GM12878 (cell line): ENCODE measurements around the gene KIF22. TPM values are rescaled to one million over a fixed set of nuclear protein-coding genes. Genes with fewer than 3 reads are reported as not detected.

Experiments used
- ATAC-seq: fragments of 200-7000 bp; cut with Tn5 transposase; 3 replicates; pipeline ENCODE4 v1.9.1; 2020; ENCODE audit warnings: mild to moderate bottlenecking, moderate library complexity
- BruUV-seq: library from RNA; stranded (reverse); fragments of 400-500 nt; replicated peaks from 2 replicates; lab custom pipeline; 2021; lab: Mats Ljungman, UMichigan
- CTCF ChIA-PET: fragments of 300-600 bp; sonication (Branson Sonifier 250); formaldehyde crosslinking; extraction: SDS; loops from one replicate; lab custom pipeline; 2021; ENCODE audit warnings: inconsistent platforms; lab: Yijun Ruan, JAX
- POLR2A ChIA-PET: fragments of 350-600 bp; formaldehyde crosslinking; extraction: SDS; loops from one replicate; lab custom pipeline; 2021; ENCODE audit warnings: inconsistent platforms; lab: Charles Lee
- RAD21 ChIA-PET: fragments of 300-600 bp; sonication (Branson Sonifier 250); formaldehyde crosslinking; loops from one replicate; lab custom pipeline; 2023; ENCODE audit warnings: antibody characterized with exemption; ENCODE audit not compliant: unreplicated experiment; lab: Charles Lee
- SMC1A ChIA-PET: fragments of 300-600 bp; sonication (Branson Sonifier 250); formaldehyde crosslinking; loops from one replicate; lab custom pipeline; 2023; ENCODE audit not compliant: unreplicated experiment, uncharacterized antibody; lab: Charles Lee
- DNase-seq: peaks from one replicate; pipeline ENCODE4 v3.0.0-alpha.2; 2011; ENCODE audit warnings: low read depth, low spot score
- FAIRE-seq: peaks from 3 replicates; lab custom pipeline; 2011; peaks lifted over from hg19 to GRCh38; lab: Jason Lieb, UNC
- H2AFZ ChIP-seq: 2 replicates; pipeline ENCODE4 v1.6.0; 2011; ENCODE audit warnings: low read depth, low read length, control low read depth; ENCODE audit not compliant: control insufficient read depth
- H3K27ac ChIP-seq: 2 replicates; pipeline ENCODE4 v1.5.1; 2011; ENCODE audit warnings: control low read depth; ENCODE audit not compliant: control insufficient read depth, insufficient read depth
- H3K27me3 ChIP-seq, 2 experiments: replicated peaks in 1 of 2; 2 replicates each; pipeline versions ENCODE4 v1.6.0 to v1.6.1; 2011; ENCODE audit warnings: low read length in 1 of 2; ENCODE audit not compliant: control insufficient read depth in 2 of 2, insufficient read depth in 2 of 2
- H3K36me3 ChIP-seq, 2 experiments: 2 replicates each; pipeline ENCODE4 v1.5.1; 2011; ENCODE audit warnings: low read length in 1 of 2; ENCODE audit not compliant: control insufficient read depth in 2 of 2, insufficient read depth in 2 of 2
- H3K4me1 ChIP-seq: 2 replicates; pipeline ENCODE4 v1.6.1; 2011; ENCODE audit warnings: mild to moderate bottlenecking, low read length, moderate library complexity, mixed read lengths; ENCODE audit not compliant: control insufficient read depth, insufficient read depth
- H3K4me2 ChIP-seq: 2 replicates; pipeline ENCODE4 v1.6.0; 2011; ENCODE audit warnings: control low read depth; ENCODE audit not compliant: control insufficient read depth, insufficient read depth
- H3K4me3 ChIP-seq: fragments of 200-600 bp; sonication (generic); 2 replicates; pipeline ENCODE4 v1.5.1; 2016
- H3K79me2 ChIP-seq: 2 replicates; pipeline ENCODE4 v1.6.0; 2011; ENCODE audit warnings: low read length; ENCODE audit not compliant: control insufficient read depth, insufficient read depth
- H3K9ac ChIP-seq: 2 replicates; pipeline ENCODE4 v1.8.0; 2011; ENCODE audit warnings: low read length, control low read depth, mixed read lengths; ENCODE audit not compliant: control insufficient read depth, insufficient read depth
- H3K9me3 ChIP-seq: replicated peaks from 3 replicates; pipeline ENCODE4 v1.5.1; 2011; ENCODE audit warnings: mild to moderate bottlenecking, low read length; ENCODE audit not compliant: control insufficient read depth, insufficient read depth
- H4K20me1 ChIP-seq: 2 replicates; pipeline ENCODE4 v1.6.0; 2011; ENCODE audit not compliant: control insufficient read depth, insufficient read depth
- IKZF2 ChIP-seq, 2 experiments: fragments of 450-650 bp; IDR thresholded peaks; 2 replicates each; pipeline ENCODE4 v1.6.1; 2017; ENCODE audit warnings: mild to moderate bottlenecking in 2 of 2, moderate library complexity in 2 of 2
- NFYA ChIP-seq: IDR thresholded peaks from 2 replicates; pipeline ENCODE4 v1.6.1; 2011; ENCODE audit warnings: low read depth, mild to moderate bottlenecking, low read length, improper control_type of control experiment, borderline replicate concordance
- POLR2A ChIP-seq: IDR thresholded peaks from 2 replicates; pipeline ENCODE4 v1.6.1; 2011; ENCODE audit warnings: low read depth, mild to moderate bottlenecking, low read length
- TAF1 ChIP-seq: IDR thresholded peaks from 2 replicates; pipeline ENCODE4 v1.6.1; 2011; ENCODE audit warnings: mild to moderate bottlenecking, low read depth, low read length, borderline replicate concordance
- USF2 ChIP-seq: IDR thresholded peaks from 2 replicates; pipeline ENCODE4 v1.6.1; 2011; ENCODE audit warnings: low read depth, low read length, improper control_type of control experiment, borderline replicate concordance
- WGBS: methylation state at CpG from one replicate; pipeline ENCODE4 v1.1.6; 2016; ENCODE audit warnings: low lambda C conversion rate; ENCODE audit not compliant: insufficient replicate concordance, insufficient coverage; ENCODE audit errors: missing lambda C conversion rate; 5-methylcytosine and 5-hydroxymethylcytosine counted together
- in situ Hi-C: fragments of 300-500 bp; cut with MboI; formaldehyde crosslinking; loops from 9 replicates; pipeline ENCODE4 v1.14.3; 2018; ENCODE audit warnings: mixed read lengths
- intact Hi-C: fragments of 100-400 bp; cut with micrococcal nuclease; formaldehyde crosslinking; loops from one replicate; pipeline ENCODE4 v1.14.2; 2022; ENCODE audit not compliant: unreplicated experiment
- polyA plus RNA-seq, 11 experiments: library from polyadenylated mRNA; depleted of rRNA in 4 of 11; unstranded in 6 of 11; stranded (reverse) in 5 of 11; fragments of >200 nt; fragmentation: Nextera tagmentation in 4 of 11; fragmentation: Illumina TruSeq in 1 of 11; extraction: Ambion mirVana in 4 of 11; extraction: Trizol in 1 of 11; gene quantifications; 1 replicate in 1 of 11; 2 replicates in 10 of 11; pipeline versions ENCODE4 v1.2.1 to v1.2.3, GENCODE V29; 2011 to 2016; ENCODE audit warnings: inconsistent platforms in 2 of 11, missing spikeins in 2 of 11, low read depth in 1 of 11
- total RNA-seq, 4 experiments: library from RNA; depleted of rRNA in 3 of 4; stranded (reverse); fragments of >200 nt in 3 of 4; fragmentation: Illumina TruSeq in 1 of 4; extraction: Trizol in 1 of 4; gene quantifications; 2 replicates each; pipeline versions ENCODE4 v1.2.1 to v1.2.3, GENCODE V29; 2013 to 2021

KIF22 gene
- total and polyA plus RNA-seq, 10 of the 15 experiments (the other 5 are each of a cell fraction or from before 2014, with no cell fraction given) = 7.6 to 158 (median 132) TPM

- H3K36me3 ChIP-seq = peaks cover 13 to 15% of the 10 kb centered on the region in 2 experiments; a peak in 3 of 4 replicates
- DNase-seq (no peak), ATAC-seq (no peak), FAIRE-seq (no peak)
- H3K4me1 ChIP-seq = no peaks in the 10 kb centered on the region
- in situ Hi-C loops (no loop called here), intact Hi-C loops (no loop called here)
- no peak overlapping the region for H2AFZ ChIP-seq
- no peaks in the 10 kb centered on the region for H4K20me1 ChIP-seq
- RAD21 ChIA-PET = no interaction called here
- H3K9me3 ChIP-seq = no peaks in the 10 kb centered on the region
- WGBS = 99% methylated on average over 6 of the region's 7 CpGs
- no peak overlapping the region for H3K4me3 ChIP-seq
- SMC1A ChIA-PET = no interaction called here
- POLR2A ChIA-PET = interaction anchor here (0.7 kb wide), 2 partner anchors 144 to 185 kb away, joined by 3 to 4 read pairs; no protein-coding TSS in a partner anchor
- BruUV-seq = no TSS peak
- no peak overlapping the region for H3K4me2 ChIP-seq
- no peak overlapping the region for H3K9ac ChIP-seq
- H3K27ac ChIP-seq = no peak overlapping the region
- H3K79me2 ChIP-seq = no peaks in the 10 kb centered on the region
- CTCF ChIA-PET = interaction anchor here (0.7 to 0.9 kb wide), 2 partner anchors 13 to 16 kb away, joined by 4 read pairs; no protein-coding TSS in a partner anchor
- no peaks in the 10 kb centered on the region for H3K27me3 ChIP-seq
- no peak for TF ChIP-seq IKZF2 (IDR thresholded peaks at IDR 0.05)
- TF ChIP-seq TAF1 = no peak
- no peak for TF ChIP-seq NFYA
Measured at GRCh38 chr16:29835926-29836325, 45.4 kb downstream of the KIF22 start.

GRCh38 chr16:29836623-29837022 lies 46.1 kb downstream of the KIF22 start:
- no peaks in the 10 kb centered on the region for H3K9me3 ChIP-seq
- ChIA-PET RAD21 (no interaction called here), CTCF (interaction anchor here (0.9 kb wide), 1 partner anchor 12 kb away, joined by 4 read pairs; no protein-coding TSS in a partner anchor), SMC1A (interaction anchor here (1.1 kb wide), 1 partner anchor 32 kb away, joined by 3 read pairs; no protein-coding TSS in a partner anchor), POLR2A (interaction anchor here (0.7 kb wide), 2 partner anchors 145 to 184 kb away, joined by 3 to 4 read pairs; no protein-coding TSS in a partner anchor)
- no peak overlapping the region for H2AFZ ChIP-seq
- no peaks in the 10 kb centered on the region for H3K27me3 ChIP-seq
- WGBS = 98% methylated on average over 15 of the region's 15 CpGs
- no TSS peak for BruUV-seq
- H3K36me3 ChIP-seq = peaks cover 13 to 15% of the 10 kb centered on the region in 2 experiments; a peak in 3 of 4 replicates
- TF ChIP-seq USF2 (no peak), POLR2A (0 out of 2 replicates have a peak, but pooled peaks have one; percentile 20)
- no peaks in the 10 kb centered on the region for H3K79me2 ChIP-seq
- intact Hi-C loops (no loop called here), in situ Hi-C loops (no loop called here)
- no peaks in the 10 kb centered on the region for H3K4me1 ChIP-seq
- FAIRE-seq (no peak), DNase-seq (no peak), ATAC-seq (no peak)
- no peak overlapping the region for H3K9ac ChIP-seq
- no peak overlapping the region for H3K4me3 ChIP-seq
- no peak overlapping the region for H3K27ac ChIP-seq
- H4K20me1 ChIP-seq = no peaks in the 10 kb centered on the region
- no peak overlapping the region for H3K4me2 ChIP-seq
